Adipocyte (in vitro differentiated cells): ENCODE measurements around the gene LSP1.

Source experiments
- DNase-seq: peaks from one replicate; pipeline ENCODE4 v3.0.0-alpha.2; 2015; ENCODE audit warnings: low read depth
- H3K27me3 ChIP-seq: replicated peaks from 2 replicates; pipeline ENCODE4 v1.7.0; 2013; ENCODE audit warnings: mild to moderate bottlenecking, low read length, moderate library complexity; ENCODE audit not compliant: control insufficient read depth, insufficient read depth
- H3K36me3 ChIP-seq: 2 replicates; pipeline ENCODE4 v1.7.0; 2013; ENCODE audit warnings: low read length, mild to moderate bottlenecking, moderate library complexity; ENCODE audit not compliant: control insufficient read depth, insufficient read depth, severe bottlenecking
- H3K4me1 ChIP-seq: 2 replicates; pipeline ENCODE4 v1.7.0; 2013; ENCODE audit warnings: mild to moderate bottlenecking, low read length, moderate library complexity; ENCODE audit not compliant: control insufficient read depth, insufficient read depth
- H3K4me3 ChIP-seq: 2 replicates; pipeline ENCODE4 v1.7.0; 2013; ENCODE audit warnings: mild to moderate bottlenecking, low read length, moderate library complexity
- H3K9ac ChIP-seq: 2 replicates; pipeline ENCODE4 v1.7.0; 2013; ENCODE audit warnings: mild to moderate bottlenecking, low read length, moderate library complexity
- H3K9me3 ChIP-seq: 2 replicates; pipeline ENCODE4 v1.7.0; 2013; ENCODE audit warnings: mild to moderate bottlenecking, low read length, moderate library complexity; ENCODE audit not compliant: control insufficient read depth

LSP1 gene

GRCh38 chr11:1892558-1892957, 39.7 kb downstream of the LSP1 start:
- H3K9ac ChIP-seq: no peak overlapping the region
- no peaks in the 10 kb centered on the region for H3K4me1 ChIP-seq
- H3K36me3 ChIP-seq: no peaks in the 10 kb centered on the region
- no peak overlapping the region for H3K4me3 ChIP-seq
- no peak for DNase-seq
- no peaks in the 10 kb centered on the region for H3K9me3 ChIP-seq
- peaks cover 8% of the 10 kb centered on the region for H3K27me3 ChIP-seq

- no peaks in the 10 kb centered on the region for H3K36me3 ChIP-seq
- peaks cover 9% of the 10 kb centered on the region for H3K27me3 ChIP-seq
- H3K4me3 ChIP-seq: no peak overlapping the region
- no peak for DNase-seq
- no peaks in the 10 kb centered on the region for H3K4me1 ChIP-seq
- H3K9ac ChIP-seq: no peak overlapping the region
- H3K9me3 ChIP-seq: no peaks in the 10 kb centered on the region
Observed at GRCh38 chr11:1893581-1894359, 40.9 kb downstream of the LSP1 start.

GRCh38 chr11:1894759-1895158, 41.9 kb downstream of the LSP1 start:
- DNase-seq: no peak
- H3K27me3 ChIP-seq: peaks cover 14% of the 10 kb centered on the region
- no peaks in the 10 kb centered on the region for H3K9me3 ChIP-seq
- H3K9ac ChIP-seq: no peak overlapping the region
- H3K4me1 ChIP-seq: no peaks in the 10 kb centered on the region
- no peaks in the 10 kb centered on the region for H3K36me3 ChIP-seq
- H3K4me3 ChIP-seq: no peak overlapping the region

DNA sequence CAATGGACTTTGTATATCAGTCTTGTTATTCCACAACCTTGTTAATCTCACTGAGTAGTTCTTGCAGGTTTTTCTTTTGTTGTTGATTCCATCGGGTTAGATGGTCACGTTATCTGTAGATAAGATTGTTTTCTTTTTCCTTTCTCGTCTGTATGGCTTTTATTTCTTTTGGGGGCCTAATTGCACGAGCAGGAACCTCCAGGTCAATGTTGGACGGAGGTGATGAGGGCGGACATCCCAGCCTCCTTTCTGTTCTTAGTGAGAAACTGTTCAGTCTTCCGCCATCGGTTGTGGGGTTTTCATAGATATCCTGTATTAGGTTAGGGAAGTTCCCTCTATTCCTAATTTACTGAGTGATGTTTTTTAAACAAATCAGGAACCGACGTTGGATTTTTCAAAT, 43.6 kb downstream of the LSP1 start:
- Histone ChIP-seq H3K4me1 (no peaks in the 10 kb centered on the region), H3K9ac (no peak overlapping the region), H3K27me3 (peaks cover 14% of the 10 kb centered on the region), H3K36me3 (no peaks in the 10 kb centered on the region), H3K4me3 (no peak overlapping the region), H3K9me3 (no peaks in the 10 kb centered on the region)
- no peak for DNase-seq

DNA sequence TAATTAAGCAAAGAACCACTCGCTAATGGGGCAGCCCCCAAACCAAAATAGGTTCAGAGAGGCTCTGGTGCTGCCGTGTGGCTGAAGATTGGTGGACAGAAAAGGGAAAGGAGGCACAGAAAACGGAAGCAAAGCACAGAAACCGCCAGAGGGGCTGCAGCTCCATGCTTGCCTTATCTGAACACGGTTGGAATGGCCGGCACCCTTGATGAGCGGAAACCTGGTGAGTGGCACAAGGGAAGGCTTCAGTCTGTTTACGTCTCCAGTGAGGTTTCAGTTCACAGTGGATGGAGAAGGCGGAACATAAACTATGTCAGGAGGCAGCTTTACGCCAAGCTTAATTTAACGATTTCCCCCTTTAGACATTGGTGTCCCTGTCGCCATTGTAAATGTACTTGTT, 44.0 kb downstream of the LSP1 start:
- Histone ChIP-seq H3K9me3 (no peaks in the 10 kb centered on the region), H3K9ac (no peak overlapping the region), H3K27me3 (peaks cover 14% of the 10 kb centered on the region), H3K4me1 (no peaks in the 10 kb centered on the region), H3K36me3 (no peaks in the 10 kb centered on the region), H3K4me3 (no peak overlapping the region)
- no peak for DNase-seq

DNA sequence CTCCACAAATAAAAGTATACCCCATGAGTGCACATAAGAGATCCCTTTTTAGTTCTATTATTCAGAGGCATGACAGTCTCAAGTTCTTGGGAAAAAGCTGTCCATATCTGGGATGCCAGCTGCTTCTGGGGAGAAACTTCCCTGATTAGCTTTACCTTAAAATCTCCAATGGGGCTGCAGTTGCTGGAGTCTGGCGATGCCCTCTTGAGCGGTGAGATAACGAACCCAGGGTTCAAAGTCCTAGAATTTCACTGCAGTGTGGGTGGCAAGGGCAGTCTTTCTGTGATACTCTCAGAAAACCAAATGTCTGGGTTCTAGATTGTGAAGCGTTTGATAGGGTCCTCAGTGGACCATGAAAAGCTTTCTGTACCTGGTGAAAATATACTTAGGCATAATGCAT, 46.2 kb downstream of the LSP1 start:
- no peak overlapping the region for H3K9ac ChIP-seq
- H3K4me3 ChIP-seq: no peak overlapping the region
- no peaks in the 10 kb centered on the region for H3K4me1 ChIP-seq
- H3K27me3 ChIP-seq: peaks cover 14% of the 10 kb centered on the region
- H3K9me3 ChIP-seq: no peaks in the 10 kb centered on the region
- no peaks in the 10 kb centered on the region for H3K36me3 ChIP-seq
- DNase-seq: no peak

GRCh38 chr11:1899686-1900085, 46.8 kb downstream of the LSP1 start:
- no peak overlapping the region for H3K4me3 ChIP-seq
- no peak overlapping the region for H3K9ac ChIP-seq
- no peaks in the 10 kb centered on the region for H3K9me3 ChIP-seq
- H3K27me3 ChIP-seq: peaks cover 14% of the 10 kb centered on the region
- no peak for DNase-seq
- no peaks in the 10 kb centered on the region for H3K4me1 ChIP-seq
- H3K36me3 ChIP-seq: no peaks in the 10 kb centered on the region

DNA sequence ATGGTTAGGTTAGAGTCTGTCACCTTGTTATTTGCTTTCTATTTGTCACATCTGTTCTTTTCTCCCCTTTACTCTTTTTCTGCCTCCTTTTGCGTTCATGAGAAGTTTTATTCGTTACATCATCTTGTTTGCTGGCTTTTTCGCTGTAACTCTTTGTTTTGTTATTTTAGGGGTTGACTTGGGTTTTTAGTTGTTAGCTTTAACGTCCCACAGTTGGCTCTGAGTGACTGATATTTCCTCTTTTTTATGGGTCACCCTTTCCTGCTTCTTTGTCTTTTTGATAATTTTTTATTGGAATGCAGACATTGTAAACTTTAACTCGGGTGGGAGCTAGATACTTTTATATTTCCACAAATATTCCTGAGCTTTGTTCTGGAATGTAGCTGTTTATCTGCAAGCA, 53.3 kb downstream of the LSP1 start:
- H3K36me3 ChIP-seq: no peaks in the 10 kb centered on the region
- DNase-seq: no peak
- H3K9me3 ChIP-seq: no peaks in the 10 kb centered on the region
- H3K4me3 ChIP-seq: no peak overlapping the region
- H3K27me3 ChIP-seq: no peaks in the 10 kb centered on the region
- peaks cover 24% of the 10 kb centered on the region for H3K4me1 ChIP-seq
- peak overlapping the region; percentile 45 for H3K9ac ChIP-seq

- peak overlapping the region; percentile 45 for H3K9ac ChIP-seq
- H3K4me1 ChIP-seq: peaks cover 24% of the 10 kb centered on the region
Observed at GRCh38 chr11:1906611-1907423, 53.9 kb downstream of the LSP1 start.

DNA sequence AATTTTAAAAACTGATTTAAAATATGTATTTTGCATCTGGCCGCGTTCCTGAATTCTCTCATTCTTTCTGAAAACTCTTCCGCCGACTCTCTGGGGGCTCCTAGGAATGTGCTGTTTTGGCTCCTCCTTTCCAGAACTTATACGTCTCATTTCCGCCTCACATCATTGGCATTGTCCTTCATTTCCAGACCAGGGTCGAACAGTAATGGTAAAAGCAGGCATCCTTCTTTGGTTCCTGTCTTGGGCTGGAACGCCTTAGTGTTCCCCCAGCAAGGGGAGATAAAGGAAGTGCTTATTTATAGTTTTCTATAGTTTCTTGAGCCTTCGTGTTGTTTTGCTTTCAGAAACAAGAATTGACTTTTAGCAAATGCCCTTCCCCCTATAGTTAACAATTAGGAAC, 55.7 kb downstream of the LSP1 start:
- Histone ChIP-seq H3K36me3 (no peaks in the 10 kb centered on the region), H3K9ac (peak overlapping the region; percentile 62), H3K9me3 (no peaks in the 10 kb centered on the region), H3K4me1 (peaks cover 24% of the 10 kb centered on the region), H3K4me3 (peak overlapping the region; percentile 50), H3K27me3 (no peaks in the 10 kb centered on the region)
- peak; percentile 32 for DNase-seq

More at GRCh38 chr11:1906611-1907423, 53.9 kb downstream of the LSP1 start:
- DNase-seq: no peak
- Histone ChIP-seq H3K4me3 (no peak overlapping the region), H3K27me3 (no peaks in the 10 kb centered on the region), H3K36me3 (no peaks in the 10 kb centered on the region), H3K9me3 (no peaks in the 10 kb centered on the region)

- no peak overlapping the region for H3K9ac ChIP-seq
- no peak overlapping the region for H3K4me3 ChIP-seq
Observed at GRCh38 chr11:1909524-1909923, 56.6 kb downstream of the LSP1 start.

More at GRCh38 chr11:1909524-1909923, 56.6 kb downstream of the LSP1 start:
- H3K36me3 ChIP-seq: no peaks in the 10 kb centered on the region
- DNase-seq: no peak
- H3K4me1 ChIP-seq: peaks cover 24% of the 10 kb centered on the region
- no peaks in the 10 kb centered on the region for H3K27me3 ChIP-seq
- H3K9me3 ChIP-seq: no peaks in the 10 kb centered on the region
